Liver (tissue), 3 donors: ENCODE results near the gene SLC43A3.

Source experiments
- CTCF ChIP-seq: fragments of 150-350 bp; IDR thresholded peaks from 2 replicates; pipeline ENCODE4 v1.5.1; 2017; ENCODE audit warnings: improper control_type of control experiment, low read depth, low read length; ENCODE audit not compliant: missing input control
- FOXA2 ChIP-seq: IDR thresholded peaks from 2 replicates; pipeline ENCODE4 v1.6.1; 2016; ENCODE audit warnings: antibody characterized with exemption
- GABPA ChIP-seq, 2 donors: IDR thresholded peaks in 1 of 2; conservative IDR thresholded peaks in 1 of 2; 2 replicates each; pipeline ENCODE4 v1.6.1; 2016; ENCODE audit warnings: antibody characterized with exemption in 2 of 2, mild to moderate bottlenecking in 1 of 2, moderate library complexity in 1 of 2
- HNF4G ChIP-seq: IDR thresholded peaks from 2 replicates; pipeline ENCODE4 v1.6.1; 2016; ENCODE audit warnings: antibody characterized with exemption
- JUND ChIP-seq, 2 donors: IDR thresholded peaks; 2 replicates each; pipeline ENCODE4 v1.6.1; 2016; ENCODE audit warnings: antibody characterized with exemption in 2 of 2
- REST ChIP-seq: IDR thresholded peaks from 2 replicates; pipeline ENCODE4 v1.6.1; 2016; ENCODE audit warnings: antibody characterized with exemption, mild to moderate bottlenecking
- TAF1 ChIP-seq: conservative IDR thresholded peaks from 2 replicates; pipeline ENCODE4 v1.6.1; 2016; ENCODE audit warnings: antibody characterized with exemption, mild to moderate bottlenecking
- YY1 ChIP-seq: IDR thresholded peaks from 2 replicates; pipeline ENCODE4 v1.6.1; 2016; ENCODE audit warnings: antibody characterized with exemption, mild to moderate bottlenecking
- TF ChIP-seq, protein P1 (sequence below): IDR thresholded peaks from 2 replicates; pipeline ENCODE4 v1.6.1; 2016; ENCODE audit warnings: antibody characterized with exemption
- TF ChIP-seq, protein P2 (sequence below): IDR thresholded peaks from 2 replicates; pipeline ENCODE4 v1.6.1; 2016; ENCODE audit warnings: antibody characterized with exemption
- donor health status: healthy.
- donor health status: healthy.

- no peak for TF ChIP-seq CTCF
- no peak for TF ChIP-seq REST
- TF ChIP-seq JUND (IDR thresholded peaks at IDR 0.05), result no peak
- TF ChIP-seq, protein P1, sequence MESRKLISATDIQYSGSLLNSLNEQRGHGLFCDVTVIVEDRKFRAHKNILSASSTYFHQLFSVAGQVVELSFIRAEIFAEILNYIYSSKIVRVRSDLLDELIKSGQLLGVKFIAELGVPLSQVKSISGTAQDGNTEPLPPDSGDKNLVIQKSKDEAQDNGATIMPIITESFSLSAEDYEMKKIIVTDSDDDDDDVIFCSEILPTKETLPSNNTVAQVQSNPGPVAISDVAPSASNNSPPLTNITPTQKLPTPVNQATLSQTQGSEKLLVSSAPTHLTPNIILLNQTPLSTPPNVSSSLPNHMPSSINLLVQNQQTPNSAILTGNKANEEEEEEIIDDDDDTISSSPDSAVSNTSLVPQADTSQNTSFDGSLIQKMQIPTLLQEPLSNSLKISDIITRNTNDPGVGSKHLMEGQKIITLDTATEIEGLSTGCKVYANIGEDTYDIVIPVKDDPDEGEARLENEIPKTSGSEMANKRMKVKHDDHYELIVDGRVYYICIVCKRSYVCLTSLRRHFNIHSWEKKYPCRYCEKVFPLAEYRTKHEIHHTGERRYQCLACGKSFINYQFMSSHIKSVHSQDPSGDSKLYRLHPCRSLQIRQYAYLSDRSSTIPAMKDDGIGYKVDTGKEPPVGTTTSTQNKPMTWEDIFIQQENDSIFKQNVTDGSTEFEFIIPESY, result no peak
- no peak for TF ChIP-seq TAF1
- no peak for TF ChIP-seq GABPA (IDR thresholded peaks at IDR 0.05 in 1 of 2, conservative IDR thresholded peaks at IDR 0.05 in 1 of 2)
- TF ChIP-seq, protein P2, sequence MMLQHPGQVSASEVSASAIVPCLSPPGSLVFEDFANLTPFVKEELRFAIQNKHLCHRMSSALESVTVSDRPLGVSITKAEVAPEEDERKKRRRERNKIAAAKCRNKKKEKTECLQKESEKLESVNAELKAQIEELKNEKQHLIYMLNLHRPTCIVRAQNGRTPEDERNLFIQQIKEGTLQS, result no peak
- no peak for TF ChIP-seq HNF4G
- no peak for TF ChIP-seq YY1
- no peak for TF ChIP-seq FOXA2
Observed at GRCh38 chr11:57380975-57381374, 45.9 kb downstream of the SLC43A3 start, which contains the start of gene PRG3.
